K562 (cell line): ENCODE data around the gene SNX1. TPM values are rescaled to one million over a fixed set of nuclear protein-coding genes. Genes with fewer than 3 reads are reported as not detected.

Experiments
- ARID3A ChIP-seq: IDR thresholded peaks from 2 replicates; pipeline ENCODE4 v1.6.1; 2012; ENCODE audit warnings: low read depth, low read length, improper control_type of control experiment, borderline replicate concordance
- BRF2 ChIP-seq: IDR thresholded peaks from 3 replicates; pipeline ENCODE4 v1.6.1; 2011; ENCODE audit warnings: borderline replicate concordance, mild to moderate bottlenecking; ENCODE audit not compliant: insufficient read length, insufficient read depth
- CBFA2T3 ChIP-seq: fragments of 450-650 bp; IDR thresholded peaks from 2 replicates; pipeline ENCODE4 v1.6.1; 2017
- CTBP1 ChIP-seq: fragments of 450-650 bp; IDR thresholded peaks from 2 replicates; pipeline ENCODE4 v1.6.1; 2016; ENCODE audit warnings: borderline replicate concordance
- HDAC2 ChIP-seq: fragments of 450-650 bp; IDR thresholded peaks from 2 replicates; pipeline ENCODE4 v1.6.1; 2016; ENCODE audit warnings: mild to moderate bottlenecking
- KHSRP ChIP-seq: fragments of 450-650 bp; IDR thresholded peaks from 2 replicates; pipeline ENCODE4 v1.6.1; 2017
- RCOR1 ChIP-seq, 2 experiments: IDR thresholded peaks; 2 replicates each; pipeline ENCODE4 v1.6.1; 2012; ENCODE audit warnings: low read depth in 2 of 2, low read length in 2 of 2, borderline replicate concordance in 1 of 2, improper control_type of control experiment in 1 of 2
- USF1 ChIP-seq: sonication (generic); formaldehyde crosslinking; IDR thresholded peaks from 2 replicates; pipeline ENCODE4 v1.9.0; 2022; ENCODE audit warnings: mild to moderate bottlenecking, missing genetic modification reagents
- ZNF134 ChIP-seq: fragments of 250-450 bp; sonication (Bioruptor Pico); conservative IDR thresholded peaks from 2 replicates; pipeline ENCODE4 v1.4.0; 2020
- ZNF311 ChIP-seq: fragments of 250-450 bp; sonication (Bioruptor Pico); IDR thresholded peaks from 2 replicates; pipeline ENCODE4 v1.4.0; 2020; ENCODE audit warnings: mild to moderate bottlenecking, moderate library complexity
- polyA plus RNA-seq, 8 experiments: library from polyadenylated mRNA; depleted of rRNA in 4 of 8; stranded (reverse) in 5 of 8; unstranded in 3 of 8; fragments of >200 nt; fragmentation: Nextera tagmentation in 2 of 8; fragmentation: Illumina TruSeq in 1 of 8; extraction: Ambion mirVana in 2 of 8; extraction: Trizol in 1 of 8; gene quantifications; 2 replicates each; pipeline versions ENCODE4 v1.2.1 to v1.2.3, GENCODE V29; 2011 to 2014; ENCODE audit warnings: inconsistent platforms in 1 of 8, missing spikeins in 1 of 8
- total RNA-seq, 7 experiments: library from RNA; depleted of rRNA in 6 of 7; stranded (reverse); fragments of >200 nt in 6 of 7; fragmentation: Illumina TruSeq in 2 of 7; extraction: Trizol in 2 of 7; gene quantifications; 2 replicates each; pipeline versions ENCODE4 v1.2.1 to v1.2.3, GENCODE V29; 2011 to 2021; ENCODE audit warnings: low replicate concordance in 1 of 7

The SNX1 gene
- total and polyA plus RNA-seq, 9 of the 15 experiments (the other 6 are each of a cell fraction or from before 2014, with no cell fraction given) = 11.0 to 105 (median 59.9) TPM

- TF ChIP-seq ZNF311 (no peak), HDAC2 (no peak), CTBP1 (no peak), ARID3A (no peak), KHSRP (no peak), BRF2 (no peak), ZNF134 (CRISPR knock-in tag) (no peak), RCOR1 (IDR thresholded peaks at IDR 0.05; ENCODE audit: borderline replicate concordance in 1 of 2, low read depth in 2 of 2, low read length in 2 of 2) (no peak), USF1 (CRISPR knock-in tag) (0 out of 2 replicates have a peak, but pooled peaks have one; percentile 13), CBFA2T3 (peak; percentile 31; the same call in 1 of the 2 replicates)
These were observed 54.3 kb downstream of the SNX1 start (continued) for GRCh38 chr15:64149893-64150578.
